ENCODE data around the gene LIPC.

DNA sequence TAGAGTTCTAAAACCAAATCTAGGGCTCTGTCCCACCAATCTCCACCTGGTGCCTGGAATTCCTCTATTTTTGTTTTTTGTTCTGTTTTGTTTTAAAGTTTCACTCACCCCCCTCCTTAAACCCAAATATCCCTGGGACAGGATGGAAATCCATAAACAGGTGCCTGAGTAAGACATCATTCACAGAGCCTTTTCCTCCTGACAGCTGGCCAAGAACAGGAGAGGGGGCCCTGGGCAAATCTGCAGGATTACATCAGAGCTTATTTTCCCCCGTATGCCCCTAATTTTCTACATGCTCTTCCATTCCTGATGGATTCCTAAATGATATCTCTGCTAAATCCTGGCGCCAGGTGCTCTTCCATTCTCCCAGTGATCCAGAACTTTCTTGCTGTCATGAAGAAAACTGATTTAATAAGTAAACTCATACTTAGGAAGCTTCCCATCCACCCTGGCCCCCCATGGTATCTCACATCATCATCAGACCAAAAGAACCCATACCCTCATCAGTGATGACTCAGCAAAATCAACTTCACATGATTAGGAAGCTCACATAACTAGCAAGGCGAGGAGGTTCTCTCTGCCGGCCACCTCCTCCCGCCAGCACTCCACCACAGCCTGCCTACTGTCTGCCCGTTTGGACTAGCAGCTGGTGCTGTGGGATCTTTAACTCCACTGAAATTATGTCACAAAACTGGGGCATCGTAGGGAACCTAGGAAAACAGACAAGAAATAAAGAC lies 61.0 kb downstream of the LIPC start:
- TF ChIP-seq RARB (CRISPR knock-in tag; IDR thresholded peaks at IDR 0.05) (no peak), TSHZ2 (CRISPR knock-in tag; IDR thresholded peaks at IDR 0.05) (no peak), BACH2 (CRISPR knock-in tag; IDR thresholded peaks at IDR 0.05; ENCODE audit: borderline replicate concordance) (no peak), TOX (CRISPR knock-in tag; IDR thresholded peaks at IDR 0.05; ENCODE audit: borderline replicate concordance) (no peak), ZFP30 (CRISPR knock-in tag; IDR thresholded peaks at IDR 0.05) (no peak), ISL1 (CRISPR knock-in tag; IDR thresholded peaks at IDR 0.05) (no peak), ZNF565 (CRISPR knock-in tag; conservative IDR thresholded peaks at IDR 0.05; ENCODE audit: low read depth) (no peak), POU6F1 (CRISPR knock-in tag; IDR thresholded peaks at IDR 0.05; ENCODE audit: borderline replicate concordance, low read depth) (no peak), OSR1 (CRISPR knock-in tag; IDR thresholded peaks at IDR 0.05) (no peak), GLIS3 (CRISPR knock-in tag; IDR thresholded peaks at IDR 0.05) (no peak), PPARA (CRISPR knock-in tag; IDR thresholded peaks at IDR 0.05; ENCODE audit: borderline replicate concordance) (no peak)
- TF ChIP-seq, protein P1, sequence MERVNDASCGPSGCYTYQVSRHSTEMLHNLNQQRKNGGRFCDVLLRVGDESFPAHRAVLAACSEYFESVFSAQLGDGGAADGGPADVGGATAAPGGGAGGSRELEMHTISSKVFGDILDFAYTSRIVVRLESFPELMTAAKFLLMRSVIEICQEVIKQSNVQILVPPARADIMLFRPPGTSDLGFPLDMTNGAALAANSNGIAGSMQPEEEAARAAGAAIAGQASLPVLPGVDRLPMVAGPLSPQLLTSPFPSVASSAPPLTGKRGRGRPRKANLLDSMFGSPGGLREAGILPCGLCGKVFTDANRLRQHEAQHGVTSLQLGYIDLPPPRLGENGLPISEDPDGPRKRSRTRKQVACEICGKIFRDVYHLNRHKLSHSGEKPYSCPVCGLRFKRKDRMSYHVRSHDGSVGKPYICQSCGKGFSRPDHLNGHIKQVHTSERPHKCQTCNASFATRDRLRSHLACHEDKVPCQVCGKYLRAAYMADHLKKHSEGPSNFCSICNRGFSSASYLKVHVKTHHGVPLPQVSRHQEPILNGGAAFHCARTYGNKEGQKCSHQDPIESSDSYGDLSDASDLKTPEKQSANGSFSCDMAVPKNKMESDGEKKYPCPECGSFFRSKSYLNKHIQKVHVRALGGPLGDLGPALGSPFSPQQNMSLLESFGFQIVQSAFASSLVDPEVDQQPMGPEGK (CRISPR knock-in tag; IDR thresholded peaks at IDR 0.05; ENCODE audit: borderline replicate concordance), result no peak
- TF ChIP-seq, protein P2, sequence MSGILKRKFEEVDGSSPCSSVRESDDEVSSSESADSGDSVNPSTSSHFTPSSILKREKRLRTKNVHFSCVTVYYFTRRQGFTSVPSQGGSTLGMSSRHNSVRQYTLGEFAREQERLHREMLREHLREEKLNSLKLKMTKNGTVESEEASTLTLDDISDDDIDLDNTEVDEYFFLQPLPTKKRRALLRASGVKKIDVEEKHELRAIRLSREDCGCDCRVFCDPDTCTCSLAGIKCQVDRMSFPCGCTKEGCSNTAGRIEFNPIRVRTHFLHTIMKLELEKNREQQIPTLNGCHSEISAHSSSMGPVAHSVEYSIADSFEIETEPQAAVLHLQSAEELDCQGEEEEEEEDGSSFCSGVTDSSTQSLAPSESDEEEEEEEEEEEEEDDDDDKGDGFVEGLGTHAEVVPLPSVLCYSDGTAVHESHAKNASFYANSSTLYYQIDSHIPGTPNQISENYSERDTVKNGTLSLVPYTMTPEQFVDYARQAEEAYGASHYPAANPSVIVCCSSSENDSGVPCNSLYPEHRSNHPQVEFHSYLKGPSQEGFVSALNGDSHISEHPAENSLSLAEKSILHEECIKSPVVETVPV (CRISPR knock-in tag; IDR thresholded peaks at IDR 0.05), result no peak

All from SK-N-SH treated with all-trans-retinoic acid at 6 μM for 48 hours (cell line).